Mesenteric fat pad (tissue), 1 donor: Measurements from ENCODE around the gene SHISA6. TPM values are rescaled to one million over a fixed set of nuclear protein-coding genes. Genes with fewer than 3 reads are reported as not detected.
"Not testable (repeated sequence)": the region's sequence is repeated elsewhere in the genome, so short reads cannot be mapped to it uniquely, and the experiment has no call there.

Experiments
- DNase-seq: peaks from one replicate; pipeline ENCODE4 v3.0.0-alpha.2; 2020; ENCODE audit warnings: low spot score
- total RNA-seq: library from RNA; stranded (reverse); fragmentation: NEBNext Ultra II Directional; extraction: Animal tissue kit (Norgen Biotek cat#: 25700); gene quantifications from one replicate; pipeline ENCODE4 v1.2.1, GENCODE V29; 2021
- donor health status: DM: yes; HTN: yes; CAD: no.

The SHISA6 gene
- total RNA-seq, 1 donor from 2014 or later = 1.2 TPM

- not testable (repeated sequence) for DNase-seq
Measured at GRCh38 chr17:11301874-11302273, 60.9 kb downstream of the SHISA6 start.

GRCh38 chr17:11302401-11303186 lies 61.6 kb downstream of the SHISA6 start:
- DNase-seq = no peak

DNA sequence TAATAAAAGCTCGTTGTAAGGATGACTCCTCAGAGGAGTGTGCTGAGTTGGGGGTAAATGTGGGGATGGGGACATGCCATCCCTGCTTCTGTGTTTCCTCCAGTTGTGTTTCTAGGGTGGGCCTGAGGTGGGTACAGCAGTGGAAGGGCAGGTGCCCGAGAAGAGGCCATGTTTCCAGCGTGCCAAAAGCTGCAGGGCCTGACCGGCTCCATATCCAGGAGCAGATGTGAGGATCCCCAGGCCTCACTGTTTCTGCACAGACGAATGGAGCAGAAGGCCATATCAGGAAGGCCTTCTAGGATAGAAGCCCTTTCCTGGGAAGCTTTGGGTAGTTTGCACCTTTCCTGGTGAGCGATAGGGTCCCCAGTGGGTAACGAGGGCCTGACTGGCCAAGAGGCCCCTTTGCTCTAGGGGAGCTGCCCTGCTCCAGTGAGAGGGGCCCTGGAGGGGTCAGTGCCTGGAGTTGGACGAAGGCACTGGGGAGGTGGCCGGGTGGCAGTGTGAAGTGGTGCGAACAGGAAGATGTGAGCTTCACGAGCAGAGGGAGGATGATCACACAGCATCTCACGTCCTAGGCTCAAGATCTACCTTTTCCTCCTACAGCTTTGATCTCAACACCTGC lies 62.9 kb downstream of the SHISA6 start:
- DNase-seq = no peak

DNA sequence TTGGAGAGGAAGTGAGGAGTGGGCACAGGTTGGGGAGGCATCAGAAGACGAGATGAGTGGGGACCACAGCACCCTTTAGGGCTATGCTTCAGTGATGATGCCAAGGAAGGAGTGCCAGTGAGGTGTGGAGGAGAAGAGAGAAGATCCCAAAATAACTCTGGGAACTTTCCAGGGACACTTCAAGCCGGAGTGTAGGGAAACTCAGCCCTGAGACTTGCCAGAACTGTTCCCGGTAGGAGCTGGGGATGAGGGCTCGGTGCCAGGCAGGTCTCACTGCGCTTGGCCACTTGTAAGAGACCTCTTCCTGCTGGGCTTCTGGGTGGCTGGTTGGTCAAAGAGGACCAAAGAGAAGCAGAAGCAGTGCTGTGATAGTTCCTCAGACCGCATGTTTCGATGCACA lies 63.6 kb downstream of the SHISA6 start:
- no peak for DNase-seq

DNA sequence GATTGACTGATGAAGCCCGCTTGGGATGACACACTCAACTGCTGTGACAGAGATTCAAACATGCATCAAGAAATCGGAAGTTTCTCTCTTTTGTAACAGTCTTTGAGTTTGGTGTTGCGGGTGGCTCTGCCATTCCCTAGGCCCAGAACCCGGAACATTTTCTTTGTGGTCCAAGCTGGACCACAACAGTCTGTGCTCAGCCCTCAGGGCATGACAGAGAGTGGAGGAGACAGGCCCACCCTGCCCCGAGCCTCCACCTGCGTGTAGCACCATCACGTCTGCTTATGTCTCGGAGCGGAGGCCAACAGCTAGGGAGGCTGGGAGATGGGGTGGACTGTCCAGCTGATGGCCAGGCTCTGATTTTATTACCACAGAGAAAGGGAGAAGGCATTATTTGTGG lies 64.5 kb downstream of the SHISA6 start:
- DNase-seq = no peak

GRCh38 chr17:11308531-11308930 lies 67.5 kb downstream of the SHISA6 start:
- DNase-seq = no peak

DNA sequence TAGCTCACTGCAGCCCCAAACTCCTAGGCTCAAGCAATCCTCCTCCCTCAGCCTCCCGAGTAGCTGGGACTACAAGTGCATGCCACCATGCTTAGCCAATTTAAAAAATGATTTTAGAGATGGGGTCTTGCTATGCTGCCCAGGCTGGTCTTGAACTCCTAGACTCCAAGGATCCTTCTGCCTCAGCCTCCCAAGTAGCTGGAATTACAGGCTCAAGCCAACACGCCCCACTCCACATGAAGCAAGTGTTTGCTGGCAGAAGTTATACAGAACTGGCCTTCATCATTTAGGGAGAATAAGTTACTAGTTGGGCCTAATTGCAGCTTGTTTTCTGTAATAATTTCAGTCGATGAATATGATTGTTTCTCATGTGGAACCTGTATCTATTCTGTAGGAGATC lies 68.0 kb downstream of the SHISA6 start:
- DNase-seq = no peak

- no peak for DNase-seq
Measured at GRCh38 chr17:11309850-11310249, 68.8 kb downstream of the SHISA6 start.

DNA sequence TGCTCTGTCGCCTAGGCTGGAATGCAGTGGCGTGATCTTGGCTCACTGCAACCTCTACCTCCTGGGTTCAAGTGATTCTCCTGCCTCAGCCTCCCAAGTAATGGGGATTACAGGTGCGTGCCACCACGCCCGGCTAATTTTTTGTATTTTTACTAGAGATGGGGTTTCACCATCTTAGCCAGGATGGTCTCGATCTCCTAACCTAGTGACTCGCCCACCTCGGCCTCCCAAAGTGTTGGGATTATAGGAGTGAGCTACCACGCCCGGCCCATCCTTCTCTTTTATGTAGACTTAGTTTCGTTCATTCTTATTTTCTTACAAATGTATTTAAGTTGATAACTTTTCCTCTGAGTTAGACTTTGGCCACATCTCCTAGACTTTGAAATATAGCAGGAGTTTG lies 75.4 kb downstream of the SHISA6 start:
- DNase-seq = not testable (repeated sequence)

GRCh38 chr17:11318207-11318606 lies 77.2 kb downstream of the SHISA6 start:
- no peak for DNase-seq

GRCh38 chr17:11319894-11320293 lies 78.9 kb downstream of the SHISA6 start:
- no peak for DNase-seq

GRCh38 chr17:11324021-11324420 lies 83.0 kb downstream of the SHISA6 start:
- no peak for DNase-seq

GRCh38 chr17:11324846-11325420 lies 83.9 kb downstream of the SHISA6 start:
- DNase-seq = no peak

GRCh38 chr17:11326492-11326891 lies 85.5 kb downstream of the SHISA6 start:
- no peak for DNase-seq

- no peak for DNase-seq
Measured at GRCh38 chr17:11328770-11329169, 87.8 kb downstream of the SHISA6 start.

DNA sequence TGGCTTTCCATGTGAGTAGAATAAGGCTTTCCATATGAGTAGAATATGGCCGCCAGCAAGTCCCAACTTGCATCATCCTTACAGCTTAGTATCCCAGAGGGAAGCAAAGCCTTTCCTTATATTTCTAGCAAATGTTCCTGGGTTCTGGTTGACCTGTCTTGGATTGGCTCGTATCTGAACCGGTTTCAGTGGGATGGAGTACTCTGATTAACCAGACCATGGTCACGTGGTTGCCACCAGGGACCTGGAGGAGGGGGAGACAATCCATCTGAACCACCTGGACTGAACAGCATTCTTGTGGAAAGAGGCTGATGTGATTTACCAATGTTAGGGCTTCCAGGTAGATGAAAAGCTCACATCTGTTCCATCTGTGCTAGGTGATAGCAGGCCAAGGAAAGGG lies 89.0 kb downstream of the SHISA6 start:
- DNase-seq = no peak

- DNase-seq = no peak
Measured at GRCh38 chr17:11330826-11331225, 89.8 kb downstream of the SHISA6 start.

DNA sequence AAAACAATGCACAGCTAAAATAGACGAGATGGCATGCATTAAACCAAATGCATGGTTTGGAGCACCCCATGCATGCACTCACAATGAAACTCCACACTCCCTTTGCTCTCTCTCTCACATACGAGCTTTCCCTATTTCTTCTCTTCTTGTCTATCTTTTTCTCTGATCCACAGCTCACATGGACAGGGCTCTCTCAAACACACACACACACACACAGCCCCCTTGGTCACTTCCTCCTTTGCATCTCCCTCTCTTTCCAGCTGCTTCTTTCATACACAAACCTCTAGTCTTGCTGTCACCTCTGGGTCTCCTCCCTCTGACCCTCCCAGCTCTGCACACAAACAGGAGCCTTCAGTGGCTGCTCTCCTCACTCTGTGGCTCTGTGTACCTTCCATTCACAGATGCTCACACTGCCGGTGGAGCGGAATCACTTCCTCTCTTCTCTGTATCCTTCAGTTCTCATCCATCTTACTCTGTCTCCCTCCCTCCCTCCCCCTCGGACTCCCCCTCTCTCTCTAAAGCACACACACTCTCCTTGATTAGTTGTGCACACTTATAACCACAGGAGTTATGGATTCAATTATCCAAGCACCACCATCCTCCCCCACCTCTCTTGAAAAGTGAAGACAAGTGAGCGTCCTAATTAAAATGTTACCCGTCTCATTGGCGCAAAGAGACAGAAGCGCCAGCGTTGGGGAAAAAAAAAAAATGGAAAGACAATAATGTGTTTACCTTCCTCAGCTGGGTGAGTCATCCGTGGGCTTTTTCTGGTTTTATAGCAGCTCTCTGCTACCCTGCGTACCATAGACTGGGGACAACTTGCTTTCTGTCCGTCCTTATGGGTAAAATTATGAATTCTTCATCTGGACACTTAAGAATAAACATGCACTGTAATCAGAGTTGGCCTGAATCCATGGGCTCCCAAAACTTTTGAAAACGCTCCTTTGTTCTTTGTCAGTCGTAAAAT lies 90.8 kb downstream of the SHISA6 start:
- no peak for DNase-seq

- no peak for DNase-seq
Measured at GRCh38 chr17:11332706-11333105, 91.7 kb downstream of the SHISA6 start.

GRCh38 chr17:11334493-11334892 lies 93.5 kb downstream of the SHISA6 start:
- no peak for DNase-seq

DNA sequence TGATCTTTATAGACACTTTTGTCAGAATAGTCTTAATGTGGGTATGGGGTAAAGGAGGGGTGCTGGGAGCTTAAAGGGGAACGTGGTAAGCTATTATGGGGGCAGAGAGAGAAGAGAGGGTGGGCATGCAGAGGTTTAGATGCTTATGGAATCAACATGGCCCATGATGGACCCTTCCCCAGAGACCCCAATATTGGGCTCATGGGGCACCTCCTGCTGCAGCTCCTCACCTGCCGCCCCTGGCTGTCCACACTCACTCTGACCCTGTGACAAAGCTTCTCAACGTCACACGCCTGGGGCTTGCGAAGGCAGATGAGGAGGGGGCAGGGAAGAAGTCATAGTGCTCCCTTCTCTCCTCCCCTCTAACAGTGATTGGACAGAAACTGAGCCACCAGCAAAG lies 95.3 kb downstream of the SHISA6 start:
- DNase-seq = no peak
